HG02798 (cell line): Measurements from ENCODE around the gene PDIK1L.

Experiments
- ATAC-seq: cut with Tn5 transposase; IDR thresholded peaks from one replicate; pipeline ENCODE4 v1.9.1; 2021; ENCODE audit warnings: mild to moderate bottlenecking; ENCODE audit not compliant: unreplicated experiment, poor library complexity

The PDIK1L gene

GRCh38 chr1:26145960-26146294, 34.3 kb downstream of the PDIK1L start:
- ATAC-seq = no peak

GRCh38 chr1:26148887-26149286, 37.3 kb downstream of the PDIK1L start:
- ATAC-seq = no peak

- no peak for ATAC-seq
Measured at GRCh38 chr1:26153966-26154532, 42.4 kb downstream of the PDIK1L start.

GRCh38 chr1:26154750-26155149, 43.1 kb downstream of the PDIK1L start:
- ATAC-seq = no peak

- ATAC-seq = no peak
Measured at GRCh38 chr1:26155370-26156284, 44.0 kb downstream of the PDIK1L start.

DNA sequence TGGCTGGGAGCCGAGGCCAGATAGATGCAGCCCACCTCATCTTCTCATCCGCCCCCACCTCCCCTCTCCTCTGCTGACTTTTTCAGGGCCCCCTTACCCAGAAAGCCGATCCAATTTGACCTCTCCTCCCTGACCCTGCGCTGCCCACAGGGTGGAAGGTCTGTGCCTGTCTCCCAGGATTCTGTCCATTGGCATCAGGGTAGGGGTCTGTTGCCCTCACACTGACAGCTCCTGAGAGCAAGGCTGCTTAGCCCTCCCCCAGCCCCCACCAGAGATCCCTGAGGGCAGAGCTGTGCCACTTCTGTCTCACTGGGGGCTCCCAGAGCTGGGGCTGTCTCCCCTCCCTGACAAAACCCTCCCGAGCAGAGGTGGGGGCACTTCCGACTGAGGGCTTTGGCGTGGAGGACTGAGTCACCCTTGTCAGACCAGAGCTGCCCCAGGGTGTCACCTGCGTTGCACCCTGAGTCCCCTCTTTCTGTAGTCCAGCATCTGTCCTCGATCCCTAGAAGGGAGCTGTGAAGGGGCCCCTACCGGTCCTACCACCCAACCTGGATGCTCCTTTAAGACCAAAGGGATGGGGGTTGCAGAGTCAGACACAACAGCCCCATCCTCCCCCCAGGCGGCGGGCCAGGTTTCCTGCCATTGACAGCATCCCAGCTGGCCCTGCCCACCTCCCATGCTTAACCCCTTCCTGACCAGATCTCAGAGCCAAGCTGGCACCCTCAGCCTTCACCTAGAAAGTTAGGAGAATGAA, 44.8 kb downstream of the PDIK1L start:
- no peak for ATAC-seq

DNA sequence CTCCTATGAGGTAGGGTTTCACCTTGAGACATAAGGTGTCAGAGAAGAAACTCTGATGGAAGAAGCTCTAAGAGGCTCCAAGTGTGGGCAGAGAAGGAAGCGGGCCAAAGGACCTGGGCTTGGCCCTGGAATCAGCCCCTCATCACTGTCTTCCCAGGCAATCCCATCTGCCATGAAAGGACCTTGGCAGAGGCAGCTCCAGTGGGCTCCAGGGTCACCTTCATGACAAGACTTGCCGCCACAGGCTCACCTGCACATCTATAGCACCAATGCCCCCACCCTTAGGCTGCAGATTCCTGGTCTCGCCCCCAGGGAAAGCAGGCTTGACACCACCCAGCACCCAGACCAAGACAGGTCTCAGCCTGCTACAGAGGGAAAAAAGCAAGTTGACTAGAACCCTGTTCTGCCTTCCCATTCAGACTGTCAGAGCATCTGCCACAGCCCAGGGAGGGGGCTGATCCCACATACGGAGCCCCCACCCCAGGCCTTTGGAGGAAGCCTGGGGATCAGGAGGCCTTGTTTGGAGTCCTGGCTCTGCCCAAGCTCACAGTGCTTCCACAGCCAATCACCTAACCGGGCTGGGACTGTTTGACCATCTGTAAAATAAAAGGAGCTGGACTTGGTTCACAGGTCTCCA, 46.8 kb downstream of the PDIK1L start:
- no peak for ATAC-seq

GRCh38 chr1:26158908-26159742, 47.5 kb downstream of the PDIK1L start, which contains the start of gene FAM110D:
FAM110D (plus strand) TSS chr1:26159079; CDS start chr1:26161292, 2,213 bp downstream.
- ATAC-seq = no peak

- ATAC-seq = no peak
Measured at GRCh38 chr1:26159743-26160039, 48.1 kb downstream of the PDIK1L start.

GRCh38 chr1:26160527-26161414, 49.1 kb downstream of the PDIK1L start:
- no peak for ATAC-seq

GRCh38 chr1:26161415-26162219, 50.0 kb downstream of the PDIK1L start:
- no peak for ATAC-seq

- ATAC-seq = no peak
Measured at GRCh38 chr1:26162220-26162709, 50.6 kb downstream of the PDIK1L start.

DNA sequence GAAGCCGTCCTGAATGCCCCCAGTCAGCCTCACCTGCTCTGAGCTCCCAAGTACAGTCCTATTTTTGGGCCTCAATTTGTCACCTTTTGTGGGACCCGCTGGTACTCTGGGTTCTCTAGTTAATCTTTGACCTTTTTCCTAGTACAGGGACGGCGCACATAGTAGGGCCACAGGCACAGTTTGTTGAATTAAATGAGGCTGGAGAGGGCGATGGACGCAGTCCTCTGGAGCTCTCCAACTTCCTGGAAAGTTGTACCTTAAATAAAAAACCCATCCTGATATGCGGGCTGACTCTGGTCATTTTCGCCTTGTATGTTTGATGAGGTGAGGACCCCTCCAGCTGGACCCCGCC, 52.0 kb downstream of the PDIK1L start:
- ATAC-seq = no peak

DNA sequence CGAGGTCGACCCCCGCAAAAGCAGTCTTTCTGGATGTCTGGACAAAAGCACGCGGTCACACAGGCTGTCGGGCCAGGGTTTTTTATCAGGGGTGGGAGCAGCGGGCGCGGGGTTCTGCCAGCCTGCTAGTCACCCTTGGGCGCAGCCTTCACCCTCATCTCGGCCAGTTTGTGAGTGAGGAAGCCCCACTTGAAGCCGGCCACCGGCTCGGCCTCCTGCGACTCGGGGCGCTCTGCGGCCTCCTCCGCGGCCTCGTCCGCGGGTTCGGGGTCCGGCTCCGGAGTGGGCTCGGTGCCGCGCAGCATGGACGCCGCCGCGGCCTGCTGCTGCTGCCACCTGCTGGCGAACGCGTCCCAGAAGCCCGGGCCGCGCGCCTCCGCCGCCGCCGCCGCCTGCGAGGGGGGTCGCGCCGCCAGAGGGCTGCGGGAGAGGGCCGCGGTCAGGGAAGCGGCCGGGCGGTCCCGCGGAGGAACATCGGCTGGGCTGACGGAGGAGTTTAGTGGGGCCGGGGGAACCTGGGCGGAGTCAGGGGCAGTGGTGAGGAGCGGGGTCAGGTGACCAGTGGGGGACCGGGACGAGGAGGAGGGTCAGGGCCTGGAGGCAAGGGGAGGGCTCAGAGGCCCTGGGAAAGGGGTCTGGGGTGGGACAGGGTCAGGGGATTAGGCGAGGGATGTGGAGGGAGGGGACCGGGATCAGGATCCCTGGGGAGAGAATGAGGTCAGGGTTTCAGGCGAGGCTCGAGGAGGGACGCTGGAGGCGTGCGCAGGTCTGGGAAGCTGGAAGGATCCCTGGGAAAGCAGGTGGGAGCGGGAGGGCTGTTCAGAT, 52.6 kb downstream of the PDIK1L start:
- ATAC-seq = no peak

- no peak for ATAC-seq
Measured at GRCh38 chr1:26164861-26165842, 53.5 kb downstream of the PDIK1L start.

DNA sequence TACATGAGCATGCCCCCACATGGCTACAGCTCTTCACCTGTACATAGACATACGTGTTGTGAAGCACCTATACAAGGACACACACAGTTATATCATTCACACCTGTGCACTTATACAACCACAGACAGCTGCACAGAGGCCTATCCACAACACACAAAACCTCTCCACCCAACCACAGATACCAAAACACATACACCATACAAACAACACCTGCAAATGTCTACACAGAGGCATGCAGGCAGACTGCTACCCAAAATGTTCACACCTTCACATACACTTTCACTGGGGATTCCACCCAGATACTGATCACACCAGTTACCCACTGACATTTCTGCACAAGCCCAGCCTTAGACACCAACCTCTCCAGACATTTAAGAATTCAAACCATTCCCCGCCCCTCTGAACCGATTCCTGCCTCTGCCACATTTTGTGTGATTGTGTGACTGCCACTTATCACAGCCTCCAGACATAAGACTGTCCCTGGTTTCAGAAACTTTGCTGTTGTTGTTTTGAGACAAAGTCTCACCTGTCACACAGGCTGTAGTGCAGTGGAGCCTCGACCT, 55.2 kb downstream of the PDIK1L start:
- ATAC-seq = no peak
